ENCODE results near the gene DYNLT1. TPM values are rescaled to one million over a fixed set of nuclear protein-coding genes. Genes with fewer than 3 reads are reported as not detected.
"Not testable (repeated sequence)": the region's sequence is repeated elsewhere in the genome, so short reads cannot be mapped to it uniquely, and the experiment has no call there.

DYNLT1 gene
- total RNA-seq, 1 experiment from 2014 or later = 50.5 TPM

DNA sequence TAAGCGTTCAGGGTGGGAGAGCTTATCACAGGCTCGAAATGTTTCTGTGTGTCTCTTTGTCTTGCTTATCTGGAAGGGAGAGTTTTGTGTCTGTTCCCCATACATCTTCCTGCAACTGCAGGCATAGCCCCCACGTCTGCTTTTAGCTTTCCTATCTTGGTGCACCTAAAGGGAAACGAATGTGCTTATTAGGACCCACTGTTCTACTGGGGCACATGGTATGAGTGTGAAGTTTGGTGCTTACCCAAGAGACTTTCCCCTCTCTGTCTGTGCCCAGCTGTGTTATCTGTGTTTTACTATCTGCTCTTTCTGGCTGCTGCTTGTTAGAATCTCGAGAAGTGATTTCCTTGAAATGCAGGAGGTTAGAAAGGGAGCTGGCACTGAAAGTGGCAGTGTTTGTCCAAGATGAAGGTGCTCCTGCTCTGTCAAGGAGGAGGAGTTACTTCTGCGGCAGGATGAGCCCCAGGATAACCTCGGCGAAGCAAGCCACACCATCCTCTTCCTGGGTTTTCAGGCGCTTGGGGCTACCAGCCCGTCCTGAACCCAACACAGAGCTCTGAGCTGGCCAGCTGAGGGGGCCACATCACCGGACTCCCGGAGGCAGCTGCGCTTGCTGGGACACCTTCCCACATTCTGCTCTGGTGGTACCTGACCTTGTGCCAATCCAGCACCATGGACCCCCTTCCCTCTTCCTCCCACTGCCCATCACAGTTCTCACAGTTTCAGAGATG, 23.4 kb downstream of the DYNLT1 start:
- DNase-seq = no peak
- no peaks in the 10 kb centered on the region for H4K20me1 ChIP-seq (ENCODE audit: low read length)
- intact Hi-C loops (cut with micrococcal nuclease) = no loop called here
- no peaks in the 10 kb centered on the region for H3K27me3 ChIP-seq (ENCODE audit: low read length)
- no peak overlapping the region for H3K4me3 ChIP-seq (ENCODE audit: low read length)
- no peak for ATAC-seq
- no peak for TF ChIP-seq EZH2 (IDR thresholded peaks at IDR 0.05; ENCODE audit: low read length, unreplicated experiment)
- TF ChIP-seq, protein P1, sequence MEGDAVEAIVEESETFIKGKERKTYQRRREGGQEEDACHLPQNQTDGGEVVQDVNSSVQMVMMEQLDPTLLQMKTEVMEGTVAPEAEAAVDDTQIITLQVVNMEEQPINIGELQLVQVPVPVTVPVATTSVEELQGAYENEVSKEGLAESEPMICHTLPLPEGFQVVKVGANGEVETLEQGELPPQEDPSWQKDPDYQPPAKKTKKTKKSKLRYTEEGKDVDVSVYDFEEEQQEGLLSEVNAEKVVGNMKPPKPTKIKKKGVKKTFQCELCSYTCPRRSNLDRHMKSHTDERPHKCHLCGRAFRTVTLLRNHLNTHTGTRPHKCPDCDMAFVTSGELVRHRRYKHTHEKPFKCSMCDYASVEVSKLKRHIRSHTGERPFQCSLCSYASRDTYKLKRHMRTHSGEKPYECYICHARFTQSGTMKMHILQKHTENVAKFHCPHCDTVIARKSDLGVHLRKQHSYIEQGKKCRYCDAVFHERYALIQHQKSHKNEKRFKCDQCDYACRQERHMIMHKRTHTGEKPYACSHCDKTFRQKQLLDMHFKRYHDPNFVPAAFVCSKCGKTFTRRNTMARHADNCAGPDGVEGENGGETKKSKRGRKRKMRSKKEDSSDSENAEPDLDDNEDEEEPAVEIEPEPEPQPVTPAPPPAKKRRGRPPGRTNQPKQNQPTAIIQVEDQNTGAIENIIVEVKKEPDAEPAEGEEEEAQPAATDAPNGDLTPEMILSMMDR (conservative IDR thresholded peaks at IDR 0.05; ENCODE audit: low read depth, low read length) = no peak
- H3K9me2 ChIP-seq (replicated peaks; ENCODE audit: low read length) = no peaks in the 10 kb centered on the region
- H3K4me2 ChIP-seq (ENCODE audit: low read length) = no peak overlapping the region
- ChIA-PET POLR2A (ENCODE audit: unreplicated experiment) (no interaction called here), CTCF (no interaction called here)
- H3F3A ChIP-seq (ENCODE audit: low read length, unreplicated experiment) = no peaks in the 10 kb centered on the region
- no peaks in the 10 kb centered on the region for H3K4me1 ChIP-seq (ENCODE audit: insufficient read depth, low read length)
- no peak overlapping the region for H3K9ac ChIP-seq (ENCODE audit: low read length)
- no peak overlapping the region for H2AFZ ChIP-seq (ENCODE audit: low read length)
- H3K36me3 ChIP-seq (ENCODE audit: low read depth, low read length) = no peaks in the 10 kb centered on the region; the same call in 1 of the 2 replicates
- H3K9me3 ChIP-seq (ENCODE audit: low read length) = no peaks in the 10 kb centered on the region
- no peak overlapping the region for H3K27ac ChIP-seq (ENCODE audit: low read length)
- BruUV-seq (replicated peaks) = no TSS peak
- H3K79me2 ChIP-seq (ENCODE audit: low read length) = no peaks in the 10 kb centered on the region

DNA sequence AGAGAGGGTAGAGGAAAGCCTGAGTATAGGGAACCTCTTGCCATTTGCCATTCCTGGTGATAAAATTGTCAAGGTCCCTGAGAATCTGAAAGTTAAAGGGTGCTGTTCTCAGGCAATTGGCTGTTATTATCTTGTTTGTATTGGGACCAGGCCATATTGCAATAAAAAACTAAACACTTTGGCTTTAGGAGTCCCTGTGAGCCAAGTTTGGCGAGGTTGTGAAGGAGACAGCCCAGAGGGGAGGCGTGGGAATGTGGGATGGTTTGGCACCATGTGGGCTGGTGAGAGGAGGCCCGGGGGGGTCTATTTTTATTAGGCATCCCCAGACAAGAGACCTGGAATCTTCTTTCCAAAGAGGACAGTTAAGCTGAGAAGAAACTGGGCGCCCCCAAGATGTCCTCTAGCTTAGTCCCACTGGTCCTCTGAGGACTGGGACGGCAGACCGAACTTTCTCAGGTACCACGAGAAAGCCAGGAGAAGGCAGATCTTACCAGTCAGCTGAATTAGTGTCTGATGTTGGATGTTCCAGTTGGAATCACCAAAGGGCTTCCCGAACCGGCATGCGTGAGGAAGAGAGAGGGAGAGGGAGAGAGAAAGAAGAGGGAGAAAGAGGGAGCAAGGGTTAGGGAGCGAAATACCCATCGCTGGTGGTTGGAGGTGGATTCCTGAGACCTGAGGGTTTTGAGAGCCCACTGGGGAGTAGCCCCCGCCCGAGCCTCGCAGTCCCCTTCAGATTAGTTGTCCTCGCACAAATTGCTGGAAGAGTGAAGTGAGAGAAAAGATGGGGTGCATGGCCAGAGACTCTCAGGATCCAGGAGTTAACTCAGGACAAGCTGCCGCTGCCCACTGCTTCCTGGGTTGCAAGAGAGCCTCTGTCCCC, 24.4 kb downstream of the DYNLT1 start:
- no peaks in the 10 kb centered on the region for H3K79me2 ChIP-seq (ENCODE audit: low read length)
- ATAC-seq (no peak), DNase-seq (no peak)
- H2AFZ ChIP-seq (ENCODE audit: low read length) = no peak overlapping the region
- H4K20me1 ChIP-seq (ENCODE audit: low read length) = no peaks in the 10 kb centered on the region
- ChIA-PET CTCF (no interaction called here), POLR2A (ENCODE audit: unreplicated experiment) (no interaction called here)
- no peak for TF ChIP-seq EZH2phosphoT487 (IDR thresholded peaks at IDR 0.05; ENCODE audit: borderline replicate concordance, low read length)
- TF ChIP-seq EZH2 (IDR thresholded peaks at IDR 0.05; ENCODE audit: low read length, unreplicated experiment) = no peak
- TF ChIP-seq, protein P1 (conservative IDR thresholded peaks at IDR 0.05; ENCODE audit: low read depth, low read length) = no peak
- no peak overlapping the region for H3K9ac ChIP-seq (ENCODE audit: low read length)
- intact Hi-C loops (cut with micrococcal nuclease) = no loop called here
- H3K9me2 ChIP-seq (replicated peaks; ENCODE audit: low read length) = no peaks in the 10 kb centered on the region
- no peaks in the 10 kb centered on the region for H3F3A ChIP-seq (ENCODE audit: low read length, unreplicated experiment)
- H3K4me3 ChIP-seq (ENCODE audit: low read length) = no peak overlapping the region
- no peaks in the 10 kb centered on the region for H3K27me3 ChIP-seq (ENCODE audit: low read length)
- no peaks in the 10 kb centered on the region for H3K36me3 ChIP-seq (ENCODE audit: low read depth, low read length)
- no peak overlapping the region for H3K4me2 ChIP-seq (ENCODE audit: low read length)
- H3K9me3 ChIP-seq (ENCODE audit: low read length) = no peaks in the 10 kb centered on the region
- BruUV-seq (replicated peaks) = no TSS peak
- H3K4me1 ChIP-seq (ENCODE audit: insufficient read depth, low read length) = no peaks in the 10 kb centered on the region
- no peak overlapping the region for H3K27ac ChIP-seq (ENCODE audit: low read length)

DNA sequence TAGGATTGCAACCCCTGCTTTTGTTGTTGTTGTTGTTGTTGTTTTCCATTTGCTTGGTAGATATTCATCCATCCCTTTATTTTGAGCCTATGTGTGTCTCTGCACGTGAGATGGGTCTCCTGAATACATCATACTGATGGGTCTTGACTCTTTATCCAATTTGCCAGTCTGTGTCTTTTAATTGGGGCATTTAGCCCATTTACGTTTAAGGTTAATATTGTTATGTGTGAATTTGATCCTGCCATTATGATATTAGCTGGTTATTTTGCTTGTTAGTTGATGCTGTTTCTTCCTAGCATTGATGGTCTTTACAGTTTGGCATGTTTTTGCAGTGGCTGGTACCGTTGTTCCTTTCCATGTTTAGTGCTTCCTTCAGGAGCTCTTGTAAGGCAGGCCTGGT, 26.3 kb downstream of the DYNLT1 start:
- H3K4me3 ChIP-seq (ENCODE audit: low read length); H3F3A ChIP-seq (ENCODE audit: low read length, unreplicated experiment); H3K9ac ChIP-seq (ENCODE audit: low read length); H3K4me2 ChIP-seq (ENCODE audit: low read length); ATAC-seq; intact Hi-C loops (cut with micrococcal nuclease); H4K20me1 ChIP-seq (ENCODE audit: low read length); H3K4me1 ChIP-seq (ENCODE audit: insufficient read depth, low read length); CTCF ChIA-PET; H3K36me3 ChIP-seq (ENCODE audit: low read depth, low read length); H2AFZ ChIP-seq (ENCODE audit: low read length); H3K27ac ChIP-seq (ENCODE audit: low read length); BruUV-seq (replicated peaks); H3K79me2 ChIP-seq (ENCODE audit: low read length); H3K9me3 ChIP-seq (ENCODE audit: low read length); H3K9me2 ChIP-seq (replicated peaks; ENCODE audit: low read length); POLR2A ChIA-PET (ENCODE audit: unreplicated experiment); H3K27me3 ChIP-seq (ENCODE audit: low read length); DNase-seq: not testable (repeated sequence)

DNA sequence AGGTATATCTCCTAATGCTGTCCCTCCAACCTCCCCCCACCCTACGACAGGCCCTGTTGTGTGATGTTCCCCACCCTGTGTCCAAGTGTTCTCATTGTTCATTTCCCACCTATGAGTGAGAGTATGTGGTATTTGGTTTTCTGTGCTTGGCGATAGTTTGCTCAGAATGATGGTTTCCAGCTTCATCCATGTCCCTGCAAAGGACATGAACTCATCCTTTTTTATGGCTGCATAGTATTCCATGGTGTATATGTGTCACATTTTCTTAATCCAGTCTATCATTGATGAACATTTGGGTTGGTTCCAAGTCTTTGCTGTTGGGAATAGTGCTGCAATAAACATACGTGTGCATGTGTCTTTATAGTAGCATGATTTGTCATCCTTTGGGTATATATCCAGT, 29.9 kb downstream of the DYNLT1 start:
- ATAC-seq; H3F3A ChIP-seq (ENCODE audit: low read length, unreplicated experiment); H3K9ac ChIP-seq (ENCODE audit: low read length); BruUV-seq (replicated peaks); intact Hi-C loops (cut with micrococcal nuclease); H3K79me2 ChIP-seq (ENCODE audit: low read length); H3K4me3 ChIP-seq (ENCODE audit: low read length); POLR2A ChIA-PET (ENCODE audit: unreplicated experiment); H3K9me2 ChIP-seq (replicated peaks; ENCODE audit: low read length); H3K4me2 ChIP-seq (ENCODE audit: low read length); H3K27me3 ChIP-seq (ENCODE audit: low read length); H3K9me3 ChIP-seq (ENCODE audit: low read length); DNase-seq; H2AFZ ChIP-seq (ENCODE audit: low read length); H3K27ac ChIP-seq (ENCODE audit: low read length); H4K20me1 ChIP-seq (ENCODE audit: low read length); CTCF ChIA-PET; H3K4me1 ChIP-seq (ENCODE audit: insufficient read depth, low read length): not testable (repeated sequence)
- H3K36me3 ChIP-seq (ENCODE audit: low read depth, low read length) = peaks cover 14% of the 10 kb centered on the region; the same call in 1 of the 2 replicates

All from PC-3 (cell line).